GM19328 (cell line): ENCODE data around the gene KIF5A.
"Not testable (repeated sequence)": the region's sequence is repeated elsewhere in the genome, so short reads cannot be mapped to it uniquely, and the experiment has no call there.

Experiments
- ATAC-seq: cut with Tn5 transposase; IDR thresholded peaks from one replicate; pipeline ENCODE4 v1.9.1; 2021; ENCODE audit warnings: mild to moderate bottlenecking, moderate library complexity; ENCODE audit not compliant: unreplicated experiment

KIF5A gene

DNA sequence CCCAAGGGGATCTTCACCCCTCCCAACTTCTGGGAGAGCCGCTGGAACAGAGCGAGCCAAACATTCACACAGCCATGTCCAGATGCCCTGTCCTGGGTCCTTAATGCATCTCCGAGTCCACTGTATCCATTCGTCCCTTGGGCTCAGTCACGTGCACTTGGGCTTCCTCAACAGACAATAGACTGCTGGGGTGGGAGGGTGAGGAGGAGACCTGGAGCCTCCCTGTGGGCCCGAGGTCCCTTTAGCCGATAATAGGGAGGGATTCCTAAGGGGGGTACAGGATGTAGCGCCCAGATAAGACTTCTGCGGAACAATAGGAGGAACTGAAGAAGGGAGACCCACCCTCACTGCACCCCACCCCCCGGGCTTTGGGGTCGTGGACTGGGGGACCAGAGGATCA, 68.1 kb downstream of the KIF5A start:
- no peak for ATAC-seq

DNA sequence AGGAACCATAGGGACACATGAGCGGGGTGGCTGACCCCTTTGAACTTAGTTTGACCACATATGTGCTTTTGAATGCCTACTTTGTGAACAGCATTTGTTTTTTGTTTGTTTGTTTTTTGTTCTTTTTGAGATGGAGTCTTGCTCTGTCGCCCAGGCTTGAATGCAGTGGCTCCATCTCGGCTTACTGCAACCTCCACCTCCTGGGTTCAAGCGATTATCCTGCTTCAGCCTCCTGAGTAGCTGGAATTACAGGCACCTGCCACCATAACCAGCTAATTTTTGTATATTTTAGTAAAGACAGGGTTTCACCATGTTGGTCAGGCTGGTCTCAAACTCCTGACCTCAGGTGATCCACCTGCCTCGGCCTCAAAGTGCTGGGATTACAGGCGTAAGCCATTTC, 68.6 kb downstream of the KIF5A start:
- ATAC-seq = not testable (repeated sequence)

DNA sequence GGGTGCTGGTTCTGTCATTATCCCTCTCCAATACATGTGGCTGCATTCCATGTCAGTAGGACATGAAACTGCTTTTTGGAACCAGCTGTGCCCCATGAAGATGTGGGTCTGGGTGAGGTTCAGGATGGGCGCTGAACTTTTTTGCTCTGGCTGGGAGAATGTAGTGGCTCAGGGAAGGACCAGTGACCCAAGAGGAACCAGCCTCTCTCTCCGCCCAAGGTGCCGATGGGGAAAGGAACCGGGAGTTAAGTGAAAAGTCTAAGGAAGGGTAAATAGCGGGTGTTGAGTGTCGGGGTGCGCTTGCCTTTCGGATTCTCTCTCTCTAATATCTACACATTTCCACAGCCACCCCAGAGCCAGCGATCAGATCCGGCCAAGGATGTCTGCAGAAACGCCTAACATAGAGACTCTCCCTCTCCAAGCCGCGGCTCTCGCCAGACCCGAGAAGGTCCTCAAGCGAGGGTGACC, 69.2 kb downstream of the KIF5A start:
- ATAC-seq = no peak

DNA sequence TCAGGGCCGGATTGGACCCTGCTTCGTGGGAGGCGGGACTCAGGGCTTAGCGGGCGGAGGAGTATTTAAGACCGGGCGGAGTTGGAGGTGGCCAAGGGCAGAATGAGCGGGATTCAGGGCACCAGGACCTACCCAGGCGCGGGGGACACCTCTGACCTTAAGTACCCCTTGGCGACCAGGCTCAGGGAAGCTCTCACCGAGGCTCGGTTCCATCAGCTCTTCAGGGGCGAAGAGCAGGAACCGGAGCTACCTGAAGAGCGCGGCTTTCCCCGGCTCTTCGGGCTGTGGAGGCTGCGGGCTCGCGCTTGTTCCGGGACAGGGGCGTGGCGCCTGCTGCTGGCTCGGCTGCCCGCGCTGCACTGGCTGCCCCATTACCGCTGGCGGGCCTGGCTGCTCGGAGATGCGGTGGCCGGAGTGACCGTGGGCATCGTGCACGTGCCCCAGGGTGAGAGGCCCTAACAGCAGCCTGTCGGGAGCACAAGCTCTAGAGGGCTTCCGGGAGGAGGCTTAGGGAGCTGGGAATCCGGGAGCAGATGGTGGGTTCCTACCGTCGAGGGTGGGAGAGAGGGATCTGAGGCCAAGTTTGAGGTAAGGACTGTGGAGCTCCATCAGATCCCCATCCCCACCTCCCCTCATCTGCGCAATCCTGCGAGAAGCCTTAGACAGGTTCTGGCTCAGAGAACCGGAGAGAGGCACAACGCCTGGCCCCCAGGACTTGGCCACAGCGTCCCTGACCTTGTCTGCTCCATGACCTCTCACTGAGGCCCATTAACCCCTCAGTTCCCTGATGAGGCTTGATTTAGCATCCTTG, 69.8 kb downstream of the KIF5A start:
- ATAC-seq = no peak

DNA sequence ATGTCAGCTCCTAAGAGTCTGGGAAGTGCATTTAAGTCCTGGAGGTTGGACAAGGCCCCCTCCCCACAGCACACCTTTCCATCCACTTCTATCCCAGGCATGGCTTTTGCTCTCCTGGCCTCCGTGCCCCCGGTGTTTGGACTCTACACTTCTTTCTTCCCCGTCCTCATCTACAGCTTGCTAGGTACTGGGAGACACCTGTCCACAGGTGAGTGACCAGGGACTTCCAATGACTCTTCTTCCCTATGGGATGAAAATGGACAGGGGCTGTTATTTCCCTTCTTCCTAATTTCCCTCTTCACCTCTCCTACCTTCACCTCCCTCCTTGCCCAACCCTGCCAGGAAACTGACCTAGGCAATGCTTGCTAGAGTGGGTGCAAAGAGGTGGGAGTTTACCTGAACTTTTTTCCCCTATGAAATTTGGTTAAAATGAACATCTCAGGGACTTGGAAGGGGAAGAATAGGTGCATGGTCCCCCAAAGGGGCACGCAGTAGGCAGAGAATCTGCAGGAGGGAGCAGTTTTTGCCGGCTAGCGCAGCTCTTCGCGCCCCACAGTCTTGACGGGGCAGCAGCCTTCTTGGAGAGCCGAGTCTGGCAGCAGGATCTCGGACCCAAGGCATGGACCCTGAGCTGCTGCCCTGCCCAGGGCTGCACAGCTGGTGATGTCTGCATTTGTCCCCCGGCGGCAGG, 70.5 kb downstream of the KIF5A start:
- no peak for ATAC-seq

DNA sequence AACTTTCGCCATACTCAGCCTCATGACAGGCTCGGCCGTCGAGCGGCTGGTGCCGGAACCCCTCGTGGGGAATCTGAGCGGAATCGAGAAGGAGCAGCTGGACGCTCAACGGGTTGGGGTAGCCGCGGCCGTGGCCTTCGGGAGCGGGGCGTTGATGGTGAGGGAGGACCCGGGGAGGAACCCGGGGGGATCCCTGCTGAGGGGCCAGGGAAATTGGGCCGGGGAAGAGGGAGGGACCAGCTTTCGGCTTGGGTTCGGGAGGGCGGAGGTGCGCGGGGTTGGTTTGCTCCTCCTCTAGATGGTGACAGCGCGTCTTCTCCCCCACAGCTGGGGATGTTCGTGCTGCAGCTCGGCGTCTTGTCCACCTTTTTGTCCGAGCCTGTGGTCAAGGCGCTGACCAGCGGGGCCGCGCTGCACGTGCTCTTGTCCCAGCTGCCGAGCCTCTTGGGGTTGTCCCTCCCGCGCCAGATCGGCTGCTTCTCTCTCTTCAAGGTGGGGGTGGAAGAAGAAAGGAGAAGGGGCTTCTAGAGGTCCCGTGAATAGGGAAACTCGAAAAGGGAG, 71.2 kb downstream of the KIF5A start:
- ATAC-seq = no peak

DNA sequence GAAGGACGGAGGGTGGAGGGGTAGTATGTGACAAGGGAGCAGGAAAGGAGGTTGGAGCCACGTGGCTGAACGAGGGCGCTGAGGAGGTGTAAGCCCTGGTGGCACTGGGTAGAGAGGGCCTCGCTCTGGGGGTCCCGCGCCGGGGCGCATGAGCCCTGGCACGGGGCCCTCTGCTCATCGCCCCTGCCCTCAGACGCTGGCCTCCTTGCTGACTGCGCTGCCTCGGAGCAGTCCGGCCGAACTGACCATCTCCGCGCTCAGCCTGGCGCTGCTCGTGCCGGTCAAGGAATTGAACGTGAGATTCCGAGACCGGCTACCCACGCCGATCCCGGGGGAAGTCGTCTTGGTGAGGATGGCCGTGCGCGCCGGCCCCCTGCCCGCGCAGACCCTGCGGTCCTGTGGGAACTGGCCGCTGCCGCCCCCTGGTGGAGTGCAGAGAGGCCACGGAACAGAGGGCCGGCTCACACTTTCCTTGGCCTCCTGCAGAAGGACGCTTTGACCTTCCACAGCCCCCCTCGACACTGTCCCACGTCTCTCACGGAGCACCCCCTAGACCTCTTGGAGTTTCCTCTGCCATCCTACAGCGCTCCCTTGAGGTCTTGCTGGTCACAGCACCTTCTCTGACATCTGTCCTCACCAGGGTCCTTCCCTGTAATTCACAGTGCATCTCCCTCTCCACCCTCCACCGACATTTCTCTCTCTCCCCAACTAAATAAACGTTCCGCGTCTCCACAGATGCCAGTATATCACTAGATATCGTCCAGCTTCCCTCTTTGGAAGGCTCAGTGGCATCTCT, 71.9 kb downstream of the KIF5A start:
- no peak for ATAC-seq

DNA sequence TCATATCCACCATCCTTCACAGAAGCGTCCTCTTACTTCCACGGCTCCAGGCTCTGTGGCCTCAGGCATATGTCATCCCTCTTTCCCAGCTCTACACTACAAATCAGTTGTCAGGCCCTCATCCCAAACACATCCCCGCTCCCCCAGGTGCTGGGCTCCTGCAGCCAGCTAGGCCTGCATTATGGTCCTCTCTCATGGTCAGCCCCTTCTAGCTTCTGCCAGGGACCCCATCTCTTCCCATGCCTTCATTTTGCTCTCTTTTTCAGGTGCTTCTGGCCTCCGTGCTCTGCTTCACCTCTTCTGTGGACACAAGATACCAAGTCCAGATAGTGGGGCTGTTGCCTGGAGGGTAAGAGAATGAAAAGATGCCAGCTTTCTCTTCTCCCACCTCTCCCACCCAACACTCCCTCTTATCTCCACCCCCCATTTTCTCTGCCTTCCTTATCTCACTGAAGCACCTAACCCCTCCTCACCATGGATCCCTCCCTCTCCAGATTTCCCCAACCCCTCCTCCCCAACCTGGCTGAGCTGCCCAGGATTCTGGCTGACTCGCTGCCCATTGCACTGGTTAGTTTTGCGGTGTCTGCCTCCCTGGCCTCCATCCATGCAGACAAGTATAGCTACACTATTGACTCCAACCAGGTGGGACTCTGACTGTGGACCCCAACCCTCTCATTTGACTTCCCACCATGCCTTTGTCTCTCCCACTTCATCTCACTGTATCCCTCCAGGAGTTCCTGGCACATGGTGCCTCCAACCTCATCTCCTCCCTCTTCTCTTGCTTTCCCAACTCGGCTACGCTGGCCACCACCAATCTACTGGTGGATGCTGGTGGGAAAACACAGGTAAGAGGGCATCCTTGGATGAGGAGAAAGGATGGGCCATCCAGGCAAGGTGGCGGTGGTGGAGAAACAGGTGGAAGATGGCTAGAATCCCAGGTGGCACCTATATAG, 72.7 kb downstream of the KIF5A start:
- no peak for ATAC-seq

DNA sequence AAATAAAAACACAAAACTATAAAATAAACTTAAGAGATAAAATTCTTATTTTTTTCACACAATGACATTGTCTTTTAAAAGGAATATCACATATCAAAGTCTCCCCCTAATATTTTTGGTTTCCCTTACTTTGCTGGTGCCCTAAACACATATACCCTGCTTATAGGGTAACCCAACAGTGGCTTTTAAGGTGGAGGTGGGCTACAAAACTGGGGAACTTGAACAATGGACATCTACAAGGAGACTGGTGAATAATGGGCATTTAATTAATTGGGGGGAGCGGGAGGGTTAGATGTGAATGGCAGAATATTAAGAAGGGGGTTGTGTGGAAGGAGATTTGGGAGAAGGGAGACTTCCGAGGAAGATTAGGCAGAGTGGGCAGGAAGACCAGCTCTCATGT, 73.5 kb downstream of the KIF5A start:
- ATAC-seq = no peak

DNA sequence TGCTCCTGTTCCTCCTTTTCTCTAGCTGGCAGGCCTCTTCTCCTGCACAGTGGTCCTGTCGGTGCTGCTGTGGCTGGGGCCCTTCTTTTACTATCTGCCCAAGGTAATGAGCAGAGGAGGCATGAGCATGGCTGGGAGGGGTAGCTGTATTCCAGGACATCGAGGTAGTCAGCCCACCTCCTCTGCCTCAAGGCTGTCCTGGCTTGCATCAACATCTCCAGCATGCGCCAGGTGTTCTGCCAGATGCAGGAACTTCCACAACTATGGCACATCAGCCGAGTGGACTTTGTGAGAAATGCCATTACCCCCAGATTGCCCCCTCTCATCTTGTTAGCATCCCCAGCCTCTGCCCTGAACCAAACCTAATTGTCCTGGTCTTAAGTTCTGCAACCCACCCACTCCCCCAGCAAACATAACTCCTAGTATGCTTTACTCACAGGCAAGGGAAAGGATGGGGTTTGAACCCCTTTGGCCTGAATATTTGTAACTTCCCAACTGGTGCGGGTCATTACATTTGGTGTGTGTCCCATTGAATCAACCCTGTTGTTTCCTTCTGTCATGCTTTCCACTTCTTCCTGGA, 74.1 kb downstream of the KIF5A start:
- ATAC-seq = no peak

DNA sequence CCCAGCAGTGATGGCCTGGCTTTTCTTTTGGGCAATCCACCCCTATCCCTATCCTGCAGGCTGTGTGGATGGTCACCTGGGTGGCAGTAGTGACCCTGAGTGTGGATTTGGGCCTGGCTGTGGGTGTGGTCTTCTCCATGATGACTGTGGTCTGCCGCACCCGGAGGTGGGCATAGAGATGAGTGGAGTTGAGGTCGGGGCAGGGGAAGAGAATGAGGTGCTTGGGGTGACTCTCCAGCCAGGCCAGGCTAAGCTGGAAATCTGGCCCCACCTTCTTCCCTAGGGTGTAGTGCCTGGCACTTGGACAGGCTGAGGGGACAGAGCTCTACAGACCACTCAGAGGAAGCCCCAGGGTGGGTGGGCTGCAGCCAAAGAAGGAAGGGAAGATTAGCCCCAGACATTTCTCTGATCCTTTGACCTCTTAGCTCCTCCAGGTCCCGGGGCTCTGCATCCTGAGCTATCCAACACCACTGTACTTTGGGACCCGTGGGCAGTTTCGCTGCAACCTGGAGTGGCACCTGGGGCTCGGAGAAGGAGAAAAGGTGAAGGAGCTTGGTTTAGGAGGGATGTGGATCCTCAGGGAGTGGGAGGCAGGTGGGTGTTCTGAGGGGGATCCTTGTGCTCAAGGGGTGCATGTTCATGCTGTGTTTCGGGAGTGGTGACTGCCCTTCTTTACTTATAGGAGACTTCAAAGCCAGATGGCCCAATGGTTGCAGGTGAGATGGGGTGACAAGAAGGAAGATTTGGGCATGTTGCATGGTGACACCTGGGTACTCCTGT, 74.8 kb downstream of the KIF5A start:
- no peak for ATAC-seq

DNA sequence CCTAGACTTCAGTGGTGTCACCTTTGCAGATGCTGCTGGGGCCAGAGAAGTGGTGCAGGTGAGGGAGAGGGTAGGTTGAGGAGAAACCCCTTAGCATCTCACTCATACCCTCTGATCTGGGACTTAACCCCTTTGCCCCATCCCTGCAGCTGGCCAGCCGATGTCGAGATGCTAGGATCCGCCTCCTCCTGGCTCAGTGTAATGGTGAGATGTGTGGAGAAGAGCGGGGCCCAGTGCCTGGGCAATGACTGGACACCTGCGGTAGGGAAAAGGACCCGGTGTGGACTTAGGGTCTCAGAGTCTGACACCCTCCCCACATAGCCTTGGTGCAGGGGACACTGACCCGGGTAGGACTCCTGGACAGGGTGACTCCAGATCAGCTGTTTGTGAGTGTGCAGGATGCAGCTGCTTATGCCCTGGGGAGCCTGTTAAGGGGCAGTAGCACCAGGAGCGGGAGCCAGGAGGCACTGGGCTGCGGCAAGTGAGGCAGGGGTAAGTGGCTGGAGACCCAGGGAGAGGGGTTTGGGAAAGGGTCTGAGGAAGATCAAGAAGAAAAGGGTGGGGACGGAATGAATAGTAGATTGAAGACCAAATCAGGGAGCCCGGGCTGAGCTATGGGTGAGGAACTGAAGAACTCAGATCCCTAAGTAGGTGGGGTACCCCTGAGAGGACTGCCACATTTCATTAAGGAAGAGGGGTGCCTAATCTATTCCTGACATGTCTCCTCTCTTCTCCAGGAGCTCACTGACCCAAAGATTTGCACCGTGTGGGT, 75.6 kb downstream of the KIF5A start:
- ATAC-seq = no peak

DNA sequence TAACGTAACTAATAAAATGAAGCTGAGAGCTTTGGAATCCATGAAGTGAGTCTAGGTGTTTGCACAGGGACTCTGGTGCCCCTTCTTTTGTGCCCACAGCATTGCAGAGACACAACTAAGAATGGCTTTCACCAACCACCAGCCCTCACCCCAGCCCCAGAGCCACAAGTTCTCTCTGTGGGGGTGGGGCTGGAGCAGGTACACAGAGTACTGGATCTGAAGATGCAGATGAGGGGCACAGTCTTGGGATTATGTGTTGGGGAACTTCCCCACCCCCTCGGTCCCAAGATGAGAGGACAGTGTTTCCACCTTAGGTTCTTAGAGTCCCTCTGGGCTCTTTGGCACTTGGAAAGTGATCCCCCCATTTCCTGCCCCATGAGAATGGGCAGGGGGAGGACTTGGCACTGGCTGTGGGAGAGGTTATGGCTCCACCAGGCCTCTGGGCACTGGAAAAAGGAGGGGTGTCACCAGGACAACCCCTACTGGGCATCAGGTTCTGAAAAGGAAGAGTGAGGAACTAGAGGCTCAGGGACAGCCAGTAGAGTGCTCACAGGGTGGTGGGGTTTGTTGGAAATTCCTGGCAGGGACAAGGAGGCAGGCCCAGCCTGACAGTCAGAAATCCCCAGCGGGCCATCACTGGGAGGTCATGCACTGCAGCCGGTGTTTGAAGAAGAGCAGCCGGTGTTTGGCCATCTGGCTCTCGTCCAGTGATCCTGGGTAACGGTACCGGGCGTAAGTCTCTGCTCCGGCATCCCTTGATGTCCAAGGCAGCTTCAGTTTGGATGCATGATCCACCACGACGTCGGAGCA, 76.5 kb downstream of the KIF5A start:
- no peak for ATAC-seq

DNA sequence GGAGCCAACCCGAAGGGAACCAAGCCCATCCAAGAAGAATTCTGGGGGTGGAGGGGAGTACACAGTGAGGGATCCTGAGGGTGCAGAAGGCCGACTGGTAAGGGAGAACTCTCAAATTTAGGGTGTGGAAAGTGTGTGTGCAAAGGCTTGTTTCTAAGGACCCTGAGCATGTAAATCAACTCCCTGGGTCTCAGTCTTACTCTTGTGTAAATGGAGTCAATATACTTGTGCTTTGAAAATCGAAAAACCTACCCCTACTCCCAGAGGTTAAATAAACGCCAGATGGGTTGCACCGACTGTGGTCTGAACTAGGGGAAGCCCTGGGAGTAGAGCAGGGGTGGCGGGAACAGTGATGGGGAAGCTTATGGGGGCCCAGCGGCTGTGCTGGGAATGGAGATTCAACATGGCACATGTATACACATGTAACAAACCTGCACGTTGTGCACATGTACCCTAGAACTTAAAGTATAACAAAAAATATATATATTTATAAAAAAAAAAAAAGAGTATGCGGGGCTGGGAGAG, 77.1 kb downstream of the KIF5A start:
- ATAC-seq = no peak

DNA sequence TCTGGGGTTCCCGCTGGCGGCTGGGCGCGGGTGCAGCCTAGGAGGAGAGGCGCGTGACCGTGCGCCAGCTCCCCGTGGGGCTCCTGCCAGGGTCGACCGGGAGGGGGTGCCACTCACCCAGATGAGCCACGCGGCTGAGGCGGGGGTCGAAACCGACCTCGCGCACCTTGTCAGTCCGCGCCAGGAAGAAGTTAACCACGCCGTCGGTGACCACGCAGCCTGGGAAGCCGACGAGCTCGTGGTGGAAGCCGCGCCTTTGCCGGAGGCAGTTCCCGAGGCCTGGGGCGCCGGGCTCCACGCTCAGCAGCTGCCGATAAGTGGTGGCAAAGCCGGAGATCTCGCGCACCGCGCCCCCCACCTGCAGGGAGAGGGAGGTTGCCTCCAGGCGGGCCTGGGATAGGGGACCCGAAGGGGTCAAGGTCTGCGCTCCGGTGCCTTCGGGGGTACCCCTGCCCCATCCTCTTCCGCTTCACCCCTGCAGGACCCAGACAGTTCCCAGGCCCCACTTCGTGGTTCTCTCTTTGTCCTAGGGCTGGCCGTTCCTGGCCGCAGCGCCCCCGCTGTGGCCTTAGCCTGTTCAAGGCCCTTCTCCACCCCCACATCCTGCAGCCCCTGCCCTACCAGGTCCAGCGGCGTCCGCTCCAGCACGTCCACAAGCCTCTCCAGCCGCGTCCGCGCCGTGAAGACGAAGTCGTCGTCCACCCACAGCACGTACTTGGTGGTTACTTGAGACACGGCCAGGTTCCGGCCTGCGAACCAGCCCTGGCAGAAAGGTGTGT, 77.8 kb downstream of the KIF5A start:
- ATAC-seq = no peak
